HL-60 (cell line): ENCODE results near the gene ZNF140.
A peak's percentile ranks its signal among the peaks of the same experiment; 100 is the strongest.

Experiments
- DNase-seq, 2 experiments: peaks; one replicate each; pipeline ENCODE4 v3.0.0-alpha.2; 2010 to 2020; ENCODE audit warnings: low read depth in 1 of 2, low spot score in 1 of 2
- H3K27ac ChIP-seq: fragments of 250-450 bp; sonication (Bioruptor Pico); replicated peaks from 2 replicates; pipeline ENCODE4 v1.5.1; 2020; ENCODE audit warnings: mild to moderate bottlenecking, moderate library complexity
- H3K27me3 ChIP-seq: fragments of 250-450 bp; sonication (Bioruptor Pico); 2 replicates; pipeline ENCODE4 v1.5.1; 2021; ENCODE audit warnings: mild to moderate bottlenecking, moderate library complexity; ENCODE audit not compliant: insufficient read depth, poor library complexity, severe bottlenecking
- H3K4me3 ChIP-seq: replicated peaks from 2 replicates; pipeline ENCODE4 v1.5.1; 2011; ENCODE audit warnings: mild to moderate bottlenecking, control low read depth, low read length; ENCODE audit not compliant: insufficient read depth
- CTCF ChIP-seq: IDR thresholded peaks from one replicate; pipeline ENCODE4 v1.5.1; 2011; ENCODE audit warnings: low read length, control low read depth, inconsistent platforms; ENCODE audit not compliant: insufficient read depth
- GABPA ChIP-seq: IDR thresholded peaks from 2 replicates; pipeline ENCODE4 v1.6.1; 2012; ENCODE audit warnings: low read depth
- POLR2AphosphoS5 ChIP-seq: IDR thresholded peaks from 2 replicates; pipeline ENCODE4 v1.6.1; 2012; ENCODE audit warnings: low read depth
- REST ChIP-seq: IDR thresholded peaks from 2 replicates; pipeline ENCODE4 v1.6.1; 2012; ENCODE audit warnings: low read depth; ENCODE audit not compliant: insufficient replicate concordance
- SPI1 ChIP-seq: IDR thresholded peaks from 2 replicates; pipeline ENCODE4 v1.6.1; 2012; ENCODE audit warnings: low read depth, mild to moderate bottlenecking, borderline replicate concordance
- long read RNA-seq: library from polyadenylated mRNA; unstranded; transcript quantifications from one replicate; pipeline ENCODE4 v2.0.0, GENCODE V29; 2020

The ZNF140 gene
- long read RNA-seq, transcript ZNF140-205 (4 exons, 553 nt) = minor isoform, 11 of 121 reads
- long read RNA-seq, transcript ZNF140-209 (6 exons, 2,328 nt) = minor isoform, 9 of 121 reads
- long read RNA-seq, transcript ZNF140-202 (5 exons, 3,550 nt) = major isoform, 74 of 121 reads
- long read RNA-seq, partial matches to known transcripts = 3 of 121 reads
- long read RNA-seq, other reads (novel, unspliced or antisense) = 23 of 121 reads

DNA sequence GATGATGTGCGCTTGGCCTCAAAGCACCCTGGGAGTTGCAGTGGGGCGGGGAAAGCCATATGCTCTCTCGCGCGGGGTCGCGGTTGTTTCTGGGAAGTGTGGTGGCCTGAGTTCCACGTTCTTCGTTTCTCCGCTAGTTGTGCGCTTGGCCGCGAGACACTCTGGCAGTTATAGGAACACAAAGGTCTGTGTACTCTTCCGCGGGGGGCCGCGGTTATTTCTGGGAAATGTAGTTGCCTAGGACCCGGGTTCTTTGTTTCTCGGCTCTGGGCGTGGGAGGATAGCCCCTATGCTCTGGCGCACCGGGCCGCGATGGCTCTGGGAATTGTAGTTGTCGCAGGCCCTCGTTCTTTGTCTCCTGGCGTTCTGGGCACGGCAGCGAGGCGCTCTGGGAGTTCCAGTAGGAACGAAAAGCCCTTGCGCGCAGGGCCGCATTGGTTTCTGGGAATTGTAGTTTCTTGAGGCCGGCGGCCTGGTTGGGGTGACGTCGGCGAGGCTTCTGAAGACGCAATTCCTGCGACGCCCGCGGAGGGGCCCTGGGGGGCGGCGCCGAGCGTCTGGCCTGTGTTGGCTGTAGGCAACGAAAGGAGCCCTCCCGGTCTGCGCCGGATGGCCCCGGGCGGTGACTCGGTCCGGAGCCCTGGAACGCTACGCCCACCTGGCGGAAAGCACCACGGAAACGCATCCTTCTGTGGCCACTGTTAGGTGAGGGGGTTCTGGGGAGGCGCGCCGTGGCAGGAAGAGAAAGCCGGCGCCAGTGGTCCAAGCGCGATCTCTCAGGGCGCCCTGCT, at the start of gene ZNF140:
TSS of gene ZNF140 (plus strand) at position 556 of the 791 bp plus-strand sequence. CDS start 398 bp downstream, outside the sequence.
- Histone ChIP-seq H3K4me3 (peak within 1 kb of the TSS; percentile 89), H3K27ac (peak within 1 kb of the TSS; percentile 98)
- TF ChIP-seq SPI1 (no peak; the same call in 1 of the 2 replicates), REST (peak; percentile 27)

GRCh38 chr12:133037207-133038005, 43.3 kb upstream of the ZNF140 start, which contains the start of gene ZNF84:
Gene ZNF84, plus strand, starts transcription at chr12:133037509. Its CDS starts 3,959 bp downstream, at chr12:133041468.
- Histone ChIP-seq H3K27me3 (no peaks in the 10 kb centered on the region), H3K27ac (peak within 1 kb of the TSS; percentile 90), H3K4me3 (peak within 1 kb of the TSS; percentile 65)
- DNase-seq = peak; percentile 98 to 99
- TF ChIP-seq REST = peak; percentile 38
- TF ChIP-seq CTCF = no peak
- peak; percentile 71; the same call in 1 of the 2 replicates for TF ChIP-seq POLR2AphosphoS5
- no peak; the same call in 1 of the 2 replicates for TF ChIP-seq SPI1
- TF ChIP-seq GABPA = peak; percentile 78

More for the DNA sequence above, at the start of gene ZNF140:
- peak; percentile 94 to 97 for DNase-seq
- no peaks in the 10 kb centered on the region for H3K27me3 ChIP-seq

DNA sequence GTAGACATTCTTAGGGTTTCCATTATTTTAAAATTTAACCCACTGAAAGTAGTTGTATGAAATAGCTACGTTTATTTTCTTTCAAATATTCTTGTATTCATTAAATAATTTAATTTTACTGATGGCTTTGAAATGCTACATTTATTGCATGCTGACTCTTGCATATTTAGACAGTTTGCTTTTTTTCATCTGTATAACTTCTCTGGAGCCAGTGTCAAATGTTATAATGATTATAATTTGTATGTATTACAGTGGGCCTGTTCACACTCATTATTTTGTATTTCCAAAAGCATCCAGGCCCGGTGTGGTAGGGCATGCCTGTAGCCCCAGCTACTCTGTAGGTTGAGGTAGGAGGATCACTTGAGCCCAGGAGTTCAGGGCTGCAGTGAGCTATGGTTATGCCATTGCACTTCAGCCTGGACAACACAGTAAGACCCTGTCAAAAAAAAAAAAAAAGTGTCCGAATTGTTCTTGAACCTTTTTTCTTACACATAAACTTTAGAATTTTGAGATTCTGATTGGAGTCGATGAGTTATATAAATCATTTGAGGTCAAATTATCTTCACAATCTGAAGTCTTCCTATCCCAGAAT, 42.5 kb upstream of the ZNF140 start:
- Histone ChIP-seq H3K27me3 (no peaks in the 10 kb centered on the region), H3K4me3 (peak overlapping the region; percentile 65), H3K27ac (peak overlapping the region; percentile 90)
- no peak for DNase-seq
- TF ChIP-seq REST = no peak
- peak; percentile 72 for TF ChIP-seq SPI1
